ENCODE results near the gene ZNF143.
"Not testable (repeated sequence)": the region's sequence is repeated elsewhere in the genome, so short reads cannot be mapped to it uniquely, and the experiment has no call there.

ZNF143 gene

GRCh38 chr11:9512370-9513019 is 51.7 kb downstream of the ZNF143 start:
- no peak for TF ChIP-seq CTCF (conservative IDR thresholded peaks at IDR 0.05; ENCODE audit: low read depth, low read length)
- Histone ChIP-seq H4K20me1 (ENCODE audit: insufficient read depth) (no peaks in the 10 kb centered on the region), H3K4me2 (no peak overlapping the region), H3K27me3 (ENCODE audit: insufficient read depth, low read depth) (no peaks in the 10 kb centered on the region), H3K36me3 (ENCODE audit: insufficient read depth) (no peaks in the 10 kb centered on the region), H3K4me3 (IDR thresholded peaks at IDR 0.05; ENCODE audit: insufficient read depth, low read depth, low read length) (no peak overlapping the region), H3K79me2 (ENCODE audit: insufficient read depth, low read depth) (no peaks in the 10 kb centered on the region), H3K4me1 (ENCODE audit: low read depth, poor library complexity, severe bottlenecking) (peaks cover 24% of the 10 kb centered on the region), H3K9ac (no peak overlapping the region), H3K27ac (no peak overlapping the region), H2AFZ (ENCODE audit: low read depth) (no peak overlapping the region)

- H3K36me3 ChIP-seq (ENCODE audit: insufficient read depth); H3K4me2 ChIP-seq; H3K27me3 ChIP-seq (ENCODE audit: insufficient read depth, low read depth): not testable (repeated sequence)
Observed at GRCh38 chr11:9514576-9514975, 53.8 kb downstream of the ZNF143 start.

GRCh38 chr11:9516113-9516512 is 55.3 kb downstream of the ZNF143 start:
- Histone ChIP-seq H3K9ac (no peak overlapping the region), H3K4me1 (ENCODE audit: low read depth, poor library complexity, severe bottlenecking) (peaks cover 7% of the 10 kb centered on the region), H3K79me2 (ENCODE audit: insufficient read depth, low read depth) (no peaks in the 10 kb centered on the region), H3K27me3 (ENCODE audit: insufficient read depth, low read depth) (no peaks in the 10 kb centered on the region), H3K4me2 (no peak overlapping the region), H3K36me3 (ENCODE audit: insufficient read depth) (no peaks in the 10 kb centered on the region), H3K4me3 (IDR thresholded peaks at IDR 0.05; ENCODE audit: insufficient read depth, low read depth, low read length) (no peak overlapping the region), H4K20me1 (ENCODE audit: insufficient read depth) (no peaks in the 10 kb centered on the region), H2AFZ (ENCODE audit: low read depth) (no peak overlapping the region), H3K27ac (no peak overlapping the region)
- no peak for TF ChIP-seq CTCF (conservative IDR thresholded peaks at IDR 0.05; ENCODE audit: low read depth, low read length)

More at GRCh38 chr11:9514576-9514975, 53.8 kb downstream of the ZNF143 start:
- H3K79me2 ChIP-seq (ENCODE audit: insufficient read depth, low read depth); H2AFZ ChIP-seq (ENCODE audit: low read depth); H3K4me3 ChIP-seq (IDR thresholded peaks at IDR 0.05; ENCODE audit: insufficient read depth, low read depth, low read length); H4K20me1 ChIP-seq (ENCODE audit: insufficient read depth); H3K9ac ChIP-seq; H3K27ac ChIP-seq: not testable (repeated sequence)
- H3K4me1 ChIP-seq (ENCODE audit: low read depth, poor library complexity, severe bottlenecking), result peaks cover 22% of the 10 kb centered on the region

GRCh38 chr11:9518835-9519410 is 58.1 kb downstream of the ZNF143 start:
- Histone ChIP-seq H4K20me1 (ENCODE audit: insufficient read depth) (no peaks in the 10 kb centered on the region), H3K27ac (no peak overlapping the region), H3K4me2 (no peak overlapping the region), H3K36me3 (ENCODE audit: insufficient read depth) (no peaks in the 10 kb centered on the region), H3K4me3 (IDR thresholded peaks at IDR 0.05; ENCODE audit: insufficient read depth, low read depth, low read length) (no peak overlapping the region), H3K9ac (no peak overlapping the region), H3K79me2 (ENCODE audit: insufficient read depth, low read depth) (no peaks in the 10 kb centered on the region), H3K4me1 (ENCODE audit: low read depth, poor library complexity, severe bottlenecking) (peaks cover under 1% of the 10 kb centered on the region), H2AFZ (ENCODE audit: low read depth) (no peak overlapping the region), H3K27me3 (ENCODE audit: insufficient read depth, low read depth) (no peaks in the 10 kb centered on the region)
- no peak for TF ChIP-seq CTCF (conservative IDR thresholded peaks at IDR 0.05; ENCODE audit: low read depth, low read length)

GRCh38 chr11:9524001-9524400 is 63.2 kb downstream of the ZNF143 start:
- no peak overlapping the region for H3K27ac ChIP-seq
- H3K79me2 ChIP-seq (ENCODE audit: insufficient read depth, low read depth), result no peaks in the 10 kb centered on the region
- no peaks in the 10 kb centered on the region for H3K27me3 ChIP-seq (ENCODE audit: insufficient read depth, low read depth)
- H3K36me3 ChIP-seq (ENCODE audit: insufficient read depth), result no peaks in the 10 kb centered on the region
- H3K9ac ChIP-seq, result no peak overlapping the region
- H4K20me1 ChIP-seq (ENCODE audit: insufficient read depth), result no peaks in the 10 kb centered on the region
- peaks cover 20% of the 10 kb centered on the region for H3K4me1 ChIP-seq (ENCODE audit: low read depth, poor library complexity, severe bottlenecking)
- no peak overlapping the region for H2AFZ ChIP-seq (ENCODE audit: low read depth)
- no peak for TF ChIP-seq CTCF (conservative IDR thresholded peaks at IDR 0.05; ENCODE audit: low read depth, low read length)
- H3K4me3 ChIP-seq (IDR thresholded peaks at IDR 0.05; ENCODE audit: insufficient read depth, low read depth, low read length), result no peak overlapping the region
- no peak overlapping the region; the same call in 1 of the 2 replicates for H3K4me2 ChIP-seq

All from KMS-11 (cell line).